ENCODE results near the gene GP1BB. TPM values are rescaled to one million over a fixed set of nuclear protein-coding genes. Genes with fewer than 3 reads are reported as not detected.

The GP1BB gene
- total and polyA plus RNA-seq, 3 experiments from 2014 or later = not detected

- H3K27me3 Mint-ChIP-seq = peaks cover 14 to 42% of the 10 kb centered on the region in 2 donors
- H3K27ac Mint-ChIP-seq = no peak overlapping the region
- Histone ChIP-seq H3K9me3 (ENCODE audit: low read length) (no peaks in the 10 kb centered on the region), H3K4me3 (ENCODE audit: low read length) (peak overlapping the region; percentile 51), H3K4me1 (ENCODE audit: insufficient read depth, low read length) (peaks cover 27% of the 10 kb centered on the region), H3K36me3 (ENCODE audit: insufficient read depth, low read length) (peaks cover 7% of the 10 kb centered on the region), H3K27me3 (ENCODE audit: insufficient read depth, low read length, poor library complexity, severe bottlenecking) (peaks cover 11% of the 10 kb centered on the region), H3K27ac (ENCODE audit: low read depth, low read length) (peak overlapping the region; percentile 72)
- peaks cover 4 to 18% (median 10%) of the 10 kb centered on the region in 3 donors for H3K4me1 Mint-ChIP-seq
- H3K36me3 Mint-ChIP-seq = no peaks in the 10 kb centered on the region
- peak overlapping the region; percentile 42 to 85 (median 75) for H3K4me3 Mint-ChIP-seq
- DNase-seq = peak in 1 of 5 donors; percentile 14
- POLR2A ChIA-PET = no interaction called here
- H3K9me3 Mint-ChIP-seq = no peaks in the 10 kb centered on the region
- CTCF ChIA-PET = no interaction called here
Observed at GRCh38 chr22:19719050-19719482, 4.3 kb upstream of the GP1BB start.

GRCh38 chr22:19719488-19720021 lies 3.8 kb upstream of the GP1BB start:
- H3K9me3 ChIP-seq (ENCODE audit: low read length) = no peaks in the 10 kb centered on the region
- no peak overlapping the region for H3K4me3 ChIP-seq (ENCODE audit: low read length)
- H3K27me3 Mint-ChIP-seq = peaks cover 14 to 44% of the 10 kb centered on the region in 2 donors
- no peak for DNase-seq
- POLR2A ChIA-PET = no interaction called here
- peak overlapping the region; percentile 72 for H3K27ac ChIP-seq (ENCODE audit: low read depth, low read length)
- no peak overlapping the region for H3K27ac Mint-ChIP-seq
- H3K36me3 Mint-ChIP-seq = no peaks in the 10 kb centered on the region
- H3K27me3 ChIP-seq (ENCODE audit: insufficient read depth, low read length, poor library complexity, severe bottlenecking) = peaks cover 15% of the 10 kb centered on the region
- CTCF ChIA-PET = no interaction called here
- peaks cover 4 to 20% (median 11%) of the 10 kb centered on the region in 3 donors for H3K4me1 Mint-ChIP-seq
- no peaks in the 10 kb centered on the region for H3K9me3 Mint-ChIP-seq
- peak overlapping the region; percentile 42 to 85 (median 75) for H3K4me3 Mint-ChIP-seq
- H3K4me1 ChIP-seq (ENCODE audit: insufficient read depth, low read length) = peaks cover 27% of the 10 kb centered on the region
- H3K36me3 ChIP-seq (ENCODE audit: insufficient read depth, low read length) = peaks cover 7% of the 10 kb centered on the region

- peak overlapping the region in 1 of 8 donors; percentile 45 for H3K27ac Mint-ChIP-seq
- Histone ChIP-seq H3K4me1 (ENCODE audit: insufficient read depth, low read length) (peaks cover 23% of the 10 kb centered on the region), H3K27ac (ENCODE audit: low read depth, low read length) (no peak overlapping the region), H3K27me3 (ENCODE audit: insufficient read depth, low read length, poor library complexity, severe bottlenecking) (peaks cover 13% of the 10 kb centered on the region), H3K9me3 (ENCODE audit: low read length) (no peaks in the 10 kb centered on the region), H3K36me3 (ENCODE audit: insufficient read depth, low read length) (peaks cover 7% of the 10 kb centered on the region), H3K4me3 (ENCODE audit: low read length) (no peak overlapping the region)
- H3K4me3 Mint-ChIP-seq = peak overlapping the region in 3 of 7 donors; percentile 7 to 76 (median 71)
- H3K27me3 Mint-ChIP-seq = peaks cover 14 to 48% of the 10 kb centered on the region in 2 donors
- H3K9me3 Mint-ChIP-seq = no peaks in the 10 kb centered on the region
- CTCF ChIA-PET = interaction anchor here (0.9 to 1.3 kb wide), 2 partner anchors 41 to 190 kb away, joined by 3 read pairs; no protein-coding TSS in a partner anchor
- DNase-seq = no peak
- POLR2A ChIA-PET = no interaction called here
- peaks cover 4 to 22% (median 13%) of the 10 kb centered on the region in 3 donors for H3K4me1 Mint-ChIP-seq
- no peaks in the 10 kb centered on the region for H3K36me3 Mint-ChIP-seq
Observed at GRCh38 chr22:19720150-19720827, 3.0 kb upstream of the GP1BB start.

- no peak overlapping the region for H3K27ac ChIP-seq (ENCODE audit: low read depth, low read length)
- Mint-ChIP-seq H3K4me1 (peaks cover 4 to 22% (median 13%) of the 10 kb centered on the region in 3 donors), H3K36me3 (no peaks in the 10 kb centered on the region), H3K27ac (no peak overlapping the region), H3K9me3 (no peaks in the 10 kb centered on the region), H3K4me3 (peak overlapping the region in 3 of 7 donors; percentile 2 to 7 (median 6)), H3K27me3 (peaks cover 14 to 49% of the 10 kb centered on the region in 2 donors)
- POLR2A ChIA-PET = no interaction called here
- H3K4me1 ChIP-seq (ENCODE audit: insufficient read depth, low read length) = peaks cover 23% of the 10 kb centered on the region
- no peak overlapping the region for H3K4me3 ChIP-seq (ENCODE audit: low read length)
- no peaks in the 10 kb centered on the region for H3K9me3 ChIP-seq (ENCODE audit: low read length)
- H3K27me3 ChIP-seq (ENCODE audit: insufficient read depth, low read length, poor library complexity, severe bottlenecking) = peaks cover 13% of the 10 kb centered on the region
- peaks cover 7% of the 10 kb centered on the region for H3K36me3 ChIP-seq (ENCODE audit: insufficient read depth, low read length)
- DNase-seq = no peak
- CTCF ChIA-PET = interaction anchor here (0.9 to 1.3 kb wide), 2 partner anchors 41 to 189 kb away, joined by 3 read pairs; no protein-coding TSS in a partner anchor
Observed at GRCh38 chr22:19720999-19721329, 2.4 kb upstream of the GP1BB start.

GRCh38 chr22:19721330-19722177 lies 1.8 kb upstream of the GP1BB start:
- Mint-ChIP-seq H3K4me1 (peaks cover 4 to 22% (median 13%) of the 10 kb centered on the region in 3 donors), H3K27ac (peak overlapping the region in 1 of 8 donors; percentile 50), H3K27me3 (peaks cover 14 to 49% of the 10 kb centered on the region in 2 donors), H3K36me3 (no peaks in the 10 kb centered on the region), H3K9me3 (no peaks in the 10 kb centered on the region), H3K4me3 (peak overlapping the region in 2 of 7 donors; percentile 23 to 52)
- Histone ChIP-seq H3K27me3 (ENCODE audit: insufficient read depth, low read length, poor library complexity, severe bottlenecking) (peaks cover 11% of the 10 kb centered on the region), H3K27ac (ENCODE audit: low read depth, low read length) (no peak overlapping the region), H3K9me3 (ENCODE audit: low read length) (no peaks in the 10 kb centered on the region), H3K4me1 (ENCODE audit: insufficient read depth, low read length) (peaks cover 23% of the 10 kb centered on the region), H3K4me3 (ENCODE audit: low read length) (no peak overlapping the region), H3K36me3 (ENCODE audit: insufficient read depth, low read length) (peaks cover 7% of the 10 kb centered on the region)
- ChIA-PET POLR2A (no interaction called here), CTCF (interaction anchor here (1.3 kb wide), 1 partner anchor 42 kb away, joined by 3 read pairs; no protein-coding TSS in a partner anchor)
- DNase-seq = no peak

GRCh38 chr22:19722178-19722981 lies 959 bp upstream of the GP1BB start:
- H3K27ac Mint-ChIP-seq = no peak overlapping the region
- ChIA-PET CTCF (no interaction called here), POLR2A (no interaction called here)
- H3K36me3 Mint-ChIP-seq = no peaks in the 10 kb centered on the region
- H3K4me3 ChIP-seq (ENCODE audit: low read length) = peak overlapping the region; percentile 27
- H3K27me3 ChIP-seq (ENCODE audit: insufficient read depth, low read length, poor library complexity, severe bottlenecking) = peaks cover 9% of the 10 kb centered on the region
- H3K4me1 ChIP-seq (ENCODE audit: insufficient read depth, low read length) = peaks cover 21% of the 10 kb centered on the region
- H3K4me3 Mint-ChIP-seq = no peak overlapping the region
- H3K27me3 Mint-ChIP-seq = peaks cover 14 to 49% of the 10 kb centered on the region in 2 donors
- H3K4me1 Mint-ChIP-seq = peaks cover 4 to 22% (median 13%) of the 10 kb centered on the region in 3 donors
- peaks cover 7% of the 10 kb centered on the region for H3K36me3 ChIP-seq (ENCODE audit: insufficient read depth, low read length)
- H3K9me3 Mint-ChIP-seq = no peaks in the 10 kb centered on the region
- no peak for DNase-seq
- no peaks in the 10 kb centered on the region for H3K9me3 ChIP-seq (ENCODE audit: low read length)
- peak overlapping the region; percentile 72 for H3K27ac ChIP-seq (ENCODE audit: low read depth, low read length)

- Histone ChIP-seq H3K27me3 (ENCODE audit: insufficient read depth, low read length, poor library complexity, severe bottlenecking) (peaks cover 9% of the 10 kb centered on the region), H3K27ac (ENCODE audit: low read depth, low read length) (peak overlapping the region; percentile 72), H3K36me3 (ENCODE audit: insufficient read depth, low read length) (peaks cover 7% of the 10 kb centered on the region), H3K4me3 (ENCODE audit: low read length) (peak overlapping the region; percentile 27), H3K4me1 (ENCODE audit: insufficient read depth, low read length) (peaks cover 17% of the 10 kb centered on the region), H3K9me3 (ENCODE audit: low read length) (no peaks in the 10 kb centered on the region)
- no peak overlapping the region for H3K27ac Mint-ChIP-seq
- ChIA-PET CTCF (no interaction called here), POLR2A (no interaction called here)
- DNase-seq = no peak
- H3K4me3 Mint-ChIP-seq = peak overlapping the region in 2 of 7 donors; percentile 46 to 53
- H3K4me1 Mint-ChIP-seq = peaks cover 4 to 18% (median 11%) of the 10 kb centered on the region in 3 donors
- no peaks in the 10 kb centered on the region for H3K36me3 Mint-ChIP-seq
- H3K27me3 Mint-ChIP-seq = peaks cover 14 to 47% of the 10 kb centered on the region in 2 donors
- H3K9me3 Mint-ChIP-seq = no peaks in the 10 kb centered on the region
Observed at GRCh38 chr22:19722982-19723231, 432 bp upstream of the GP1BB start.
